ENCODE measurements around the gene P3H2.

GRCh38 chr3:190003681-190004123, 117.0 kb downstream of the P3H2 start:
- TF ChIP-seq, protein P1, sequence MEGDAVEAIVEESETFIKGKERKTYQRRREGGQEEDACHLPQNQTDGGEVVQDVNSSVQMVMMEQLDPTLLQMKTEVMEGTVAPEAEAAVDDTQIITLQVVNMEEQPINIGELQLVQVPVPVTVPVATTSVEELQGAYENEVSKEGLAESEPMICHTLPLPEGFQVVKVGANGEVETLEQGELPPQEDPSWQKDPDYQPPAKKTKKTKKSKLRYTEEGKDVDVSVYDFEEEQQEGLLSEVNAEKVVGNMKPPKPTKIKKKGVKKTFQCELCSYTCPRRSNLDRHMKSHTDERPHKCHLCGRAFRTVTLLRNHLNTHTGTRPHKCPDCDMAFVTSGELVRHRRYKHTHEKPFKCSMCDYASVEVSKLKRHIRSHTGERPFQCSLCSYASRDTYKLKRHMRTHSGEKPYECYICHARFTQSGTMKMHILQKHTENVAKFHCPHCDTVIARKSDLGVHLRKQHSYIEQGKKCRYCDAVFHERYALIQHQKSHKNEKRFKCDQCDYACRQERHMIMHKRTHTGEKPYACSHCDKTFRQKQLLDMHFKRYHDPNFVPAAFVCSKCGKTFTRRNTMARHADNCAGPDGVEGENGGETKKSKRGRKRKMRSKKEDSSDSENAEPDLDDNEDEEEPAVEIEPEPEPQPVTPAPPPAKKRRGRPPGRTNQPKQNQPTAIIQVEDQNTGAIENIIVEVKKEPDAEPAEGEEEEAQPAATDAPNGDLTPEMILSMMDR (IDR thresholded peaks at IDR 0.05) = no peak
- TF ChIP-seq POLR2A (IDR thresholded peaks at IDR 0.05) = no peak
